Spleen (tissue), 11 donors: Measurements from ENCODE around the gene TBC1D22A. TPM values are rescaled to one million over a fixed set of nuclear protein-coding genes. Genes with fewer than 3 reads are reported as not detected.

Experiments
- DNase-seq: peaks from one replicate; pipeline ENCODE4 v3.0.0-alpha.2; 2020
- H3K27ac ChIP-seq, 8 donors: fragments of 200-600 bp; sonication (generic) in 7 of 8; 1 replicate in 4 of 8; 2 replicates in 4 of 8; pipeline versions ENCODE4 v1.5.0 to v1.8.0; 2016 to 2021; ENCODE audit warnings: inconsistent platforms in 4 of 8, mild to moderate bottlenecking in 4 of 8, moderate library complexity in 1 of 8
- H3K27me3 ChIP-seq, 7 donors: fragments of 200-600 bp; sonication (generic) in 6 of 7; replicated peaks in 1 of 7; 1 replicate in 4 of 7; 2 replicates in 3 of 7; pipeline versions ENCODE4 v1.5.0 to v1.8.0; 2016 to 2021; ENCODE audit warnings: inconsistent platforms in 3 of 7, mild to moderate bottlenecking in 1 of 7
- H3K36me3 ChIP-seq, 6 donors: fragments of 200-600 bp; sonication (generic) in 5 of 6; 1 replicate in 4 of 6; 2 replicates in 2 of 6; pipeline versions ENCODE4 v1.5.0 to v1.8.0; 2016 to 2021; ENCODE audit warnings: inconsistent platforms in 2 of 6
- H3K4me1 ChIP-seq, 6 donors: fragments of 200-600 bp; sonication (generic) in 5 of 6; 1 replicate in 3 of 6; 2 replicates in 3 of 6; pipeline versions ENCODE4 v1.5.0 to v1.8.0; 2016 to 2021; ENCODE audit warnings: inconsistent platforms in 3 of 6
- H3K4me3 ChIP-seq, 8 donors: fragments of 200-600 bp; sonication (generic) in 7 of 8; 1 replicate in 4 of 8; 2 replicates in 4 of 8; pipeline versions ENCODE4 v1.5.0 to v1.8.0; 2016 to 2021; ENCODE audit warnings: inconsistent platforms in 4 of 8, mild to moderate bottlenecking in 4 of 8, moderate library complexity in 2 of 8
- H3K9me3 ChIP-seq, 8 donors: fragments of 200-600 bp; sonication (generic) in 7 of 8; 1 replicate in 4 of 8; 2 replicates in 4 of 8; pipeline versions ENCODE4 v1.5.0 to v1.8.0; 2016 to 2021; ENCODE audit warnings: inconsistent platforms in 4 of 8
- CTCF ChIP-seq, 11 experiments: fragments of 200-600 bp in 7 of 11; fragments of 450-650 bp in 4 of 11; sonication (generic) in 4 of 11; IDR thresholded peaks in 8 of 11; conservative IDR thresholded peaks in 3 of 11; 1 replicate in 7 of 11; 2 replicates in 4 of 11; pipeline versions ENCODE4 v1.4.0 to v1.8.0; 2016 to 2021; ENCODE audit warnings: antibody characterized with exemption in 11 of 11, inconsistent platforms in 4 of 11, mild to moderate bottlenecking in 1 of 11
- POLR2A ChIP-seq, 3 donors: fragments of 450-650 bp; IDR thresholded peaks; one replicate each; pipeline ENCODE4 v1.5.1; 2017; ENCODE audit warnings: antibody characterized with exemption in 3 of 3, mild to moderate bottlenecking in 1 of 3
- POLR2AphosphoS5 ChIP-seq, 3 donors: sonication (generic); formaldehyde crosslinking; IDR thresholded peaks; one replicate each; pipeline ENCODE4 v1.5.1; 2017; ENCODE audit warnings: antibody characterized with exemption in 3 of 3
- WGBS, 5 donors: extraction: QIAGEN DNeasy Blood & Tissue Kit in 3 of 5; methylation state at CpG; one replicate each; pipeline versions ENCODE4 v1.1.5 to v1.1.7; 2013 to 2018; 5-methylcytosine and 5-hydroxymethylcytosine counted together
- intact Hi-C: fragments of 100-400 bp; cut with DNase I; formaldehyde crosslinking; loops from one replicate; pipeline ENCODE4 v1.15.0; 2023; ENCODE audit warnings: low total_unique reads
- polyA plus RNA-seq, 3 donors: library from polyadenylated mRNA; stranded (reverse); fragments of 200-250 nt; gene quantifications; one replicate each; pipeline ENCODE4 v1.2.1, GENCODE V29; 2013
- total RNA-seq, 7 donors: library from RNA; depleted of rRNA in 3 of 7; stranded (reverse); fragments of >200 nt in 3 of 7; fragmentation: NEBNext Ultra II Directional in 4 of 7; extraction: Animal tissue kit (Norgen Biotek cat#: 25700) in 4 of 7; gene quantifications; one replicate each; pipeline versions ENCODE4 v1.1.0 to v1.2.1, GENCODE V29; 2016 to 2021
- donor health status: healthy with polysubstance abuse.
- donor health status: DM: no; HTN: no; CAD: no; lungs with moderate emphysema.
- donor health status: DM: no; HTN: no; CAD: no.
- donor health status: Bipolar disorder and iron deficiency.
- donor health status: healthy.
- donor health status: DM: no; HTN: no; CAD: no.
- donor health status: DM: yes; HTN: yes; CAD: no.

The TBC1D22A gene
- total and polyA plus RNA-seq, 10 donors: 17.2 to 66.9 (median 49.6) TPM

DNA sequence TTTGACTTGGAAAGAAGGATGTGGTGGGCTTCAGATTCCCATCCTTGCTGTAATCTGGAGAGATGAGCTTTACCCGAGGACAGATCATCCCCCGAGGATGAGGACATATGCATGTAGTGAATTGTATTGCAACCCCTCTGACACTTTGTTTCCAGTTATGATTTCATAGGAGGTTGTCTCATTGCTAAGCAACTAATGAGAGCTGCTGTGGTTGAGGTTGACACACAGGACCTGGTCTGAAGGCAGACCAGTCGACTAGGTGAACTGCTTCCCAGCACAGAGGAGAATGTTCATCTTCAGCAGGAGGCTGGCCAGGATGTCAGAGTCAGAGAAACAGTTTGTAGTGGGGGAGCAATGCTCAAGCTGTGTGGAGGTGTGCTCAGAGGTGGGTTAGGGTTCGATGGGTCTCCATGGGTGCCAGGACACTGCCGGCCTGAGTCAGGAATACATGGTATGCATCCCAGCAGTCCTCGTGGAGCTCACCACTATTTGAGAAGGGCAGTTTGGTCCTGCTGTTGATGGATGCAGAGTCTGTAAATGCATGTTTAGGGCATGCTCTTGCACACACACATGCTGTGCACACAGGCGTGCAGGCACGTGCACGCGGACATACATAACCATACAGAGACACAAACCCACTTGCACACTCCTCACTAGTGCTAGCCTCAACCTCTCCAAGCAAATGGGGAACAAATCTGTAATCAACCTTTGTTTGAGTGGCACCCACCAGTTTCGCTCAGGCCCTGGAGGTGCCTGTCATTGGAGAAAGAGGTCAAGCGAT is 153.7 kb downstream of the TBC1D22A start:
- Histone ChIP-seq H3K27me3 (no peaks in the 10 kb centered on the region), H3K4me1 (no peaks in the 10 kb centered on the region), H3K27ac (no peak overlapping the region), H3K9me3 (peaks cover 0 to 2% (median under 1%) of the 10 kb centered on the region in 8 donors), H3K4me3 (no peak overlapping the region), H3K36me3 (peaks cover 0 to 98% (median 61%) of the 10 kb centered on the region in 6 donors)
- WGBS, 5 donors: 89 to 97% (median 93%) methylated on average over 11 to 12 of the region's 12 CpGs
- intact Hi-C loops: no loop called here
- no peak for DNase-seq
- no peak for TF ChIP-seq POLR2AphosphoS5 (IDR thresholded peaks at IDR 0.05)
- no peak for TF ChIP-seq CTCF (IDR thresholded peaks at IDR 0.05 in 8 of 11, conservative IDR thresholded peaks at IDR 0.05 in 3 of 11)
- no peak for TF ChIP-seq POLR2A (IDR thresholded peaks at IDR 0.05)

- Histone ChIP-seq H3K27ac (no peak overlapping the region), H3K4me1 (no peaks in the 10 kb centered on the region), H3K9me3 (peaks cover 0 to 11% (median 7%) of the 10 kb centered on the region in 8 donors), H3K4me3 (no peak overlapping the region), H3K27me3 (no peaks in the 10 kb centered on the region), H3K36me3 (peaks cover 0 to 94% (median 57%) of the 10 kb centered on the region in 6 donors)
- TF ChIP-seq POLR2AphosphoS5 (IDR thresholded peaks at IDR 0.05) (no peak), POLR2A (IDR thresholded peaks at IDR 0.05) (no peak), CTCF (IDR thresholded peaks at IDR 0.05 in 8 of 11, conservative IDR thresholded peaks at IDR 0.05 in 3 of 11) (no peak)
- DNase-seq: no peak
- intact Hi-C loops: no loop called here
- WGBS, 5 donors: 91 to 98% (median 95%) methylated on average over 23 of the region's 23 CpGs
Measured at GRCh38 chr22:46916886-46917770, 154.7 kb downstream of the TBC1D22A start.

- no peak for TF ChIP-seq POLR2AphosphoS5 (IDR thresholded peaks at IDR 0.05)
- no peak for TF ChIP-seq CTCF (IDR thresholded peaks at IDR 0.05 in 8 of 11, conservative IDR thresholded peaks at IDR 0.05 in 3 of 11)
- no peak for TF ChIP-seq POLR2A (IDR thresholded peaks at IDR 0.05)
- Histone ChIP-seq H3K36me3 (peaks cover 0 to 87% (median 52%) of the 10 kb centered on the region in 6 donors), H3K4me1 (no peaks in the 10 kb centered on the region), H3K9me3 (peaks cover 0 to 14% (median 8%) of the 10 kb centered on the region in 8 donors), H3K27me3 (no peaks in the 10 kb centered on the region), H3K4me3 (no peak overlapping the region), H3K27ac (no peak overlapping the region)
- 96 to 100% (median 96%) methylated on average over 9 to 11 of the region's 11 CpGs for WGBS, 5 donors
- intact Hi-C loops: no loop called here
- DNase-seq: no peak
Measured at GRCh38 chr22:46917771-46918101, 155.3 kb downstream of the TBC1D22A start.

GRCh38 chr22:46918197-46918596 is 155.7 kb downstream of the TBC1D22A start:
- WGBS, 5 donors: 77 to 88% (median 84%) methylated on average over 6 of the region's 6 CpGs
- TF ChIP-seq POLR2AphosphoS5 (IDR thresholded peaks at IDR 0.05) (no peak), CTCF (IDR thresholded peaks at IDR 0.05 in 8 of 11, conservative IDR thresholded peaks at IDR 0.05 in 3 of 11) (no peak), POLR2A (IDR thresholded peaks at IDR 0.05) (no peak)
- H3K4me3 ChIP-seq: no peak overlapping the region
- H3K9me3 ChIP-seq: peaks cover 0 to 14% (median 8%) of the 10 kb centered on the region in 8 donors
- no peak overlapping the region for H3K27ac ChIP-seq
- intact Hi-C loops: no loop called here
- no peaks in the 10 kb centered on the region for H3K27me3 ChIP-seq
- H3K4me1 ChIP-seq: no peaks in the 10 kb centered on the region
- no peak for DNase-seq
- peaks cover 0 to 83% (median 49%) of the 10 kb centered on the region in 6 donors for H3K36me3 ChIP-seq
